HCT116 (cell line): ENCODE data around the gene DHRS2. TPM values are rescaled to one million over a fixed set of nuclear protein-coding genes. Genes with fewer than 3 reads are reported as not detected.

Source experiments
- ATAC-seq: fragments of 200-7000 bp; cut with Tn5 transposase; 2 replicates; pipeline ENCODE4 v1.9.1; 2020; ENCODE audit warnings: mild to moderate bottlenecking, moderate library complexity
- BruUV-seq: library from RNA; stranded (reverse); fragments of 400-500 nt; replicated peaks from 2 replicates; lab custom pipeline; 2021; lab: Mats Ljungman, UMichigan
- CTCF ChIA-PET: fragments of 300-600 bp; sonication (Branson Sonifier 250); formaldehyde crosslinking; loops from one replicate; lab custom pipeline; 2021; ENCODE audit warnings: antibody characterized with exemption; lab: Charles Lee
- POLR2A ChIA-PET: fragments of 300-600, 350-600 bp; sonication (Branson Sonifier 250); formaldehyde crosslinking; loops from one replicate; lab custom pipeline; 2021; ENCODE audit warnings: antibody characterized with exemption; lab: Charles Lee
- RAD21 ChIA-PET, 2 experiments: fragments of 300-600 bp; sonication (Branson Sonifier 250); formaldehyde crosslinking; loops; one replicate each; lab custom pipeline; 2023; ENCODE audit warnings: low total read pairs in 2 of 2; ENCODE audit not compliant: uncharacterized antibody in 2 of 2, unreplicated experiment in 2 of 2, low non-redundant PET in 1 of 2; lab: Charles Lee
- DNase-seq: peaks from one replicate; pipeline ENCODE4 v3.0.0-alpha.2; 2010; ENCODE audit warnings: low read depth, low spot score
- H2AFZ ChIP-seq: fragments of 200-600 bp; shearing (Covaris generic), sonication (generic); 2 replicates; pipeline ENCODE4 v1.6.1; 2017; ENCODE audit warnings: low read depth, mixed run types, mixed read lengths, antibody characterized with exemption, low read length; ENCODE audit not compliant: poor library complexity, severe bottlenecking
- H3K27ac ChIP-seq: 2 replicates; pipeline ENCODE4 v1.5.1; 2012; ENCODE audit warnings: low read depth, low read length
- H3K27me3 ChIP-seq: fragments of 200-600 bp; sonication (generic); 2 replicates; pipeline ENCODE4 v1.6.1; 2016; ENCODE audit warnings: mixed run types, low read length, mixed read lengths; ENCODE audit not compliant: insufficient read depth
- H3K36me3 ChIP-seq, 2 experiments: fragments of 200-500 bp in 1 of 2; fragments of 200-600 bp in 1 of 2; sonication (Bioruptor generic) in 1 of 2; sonication (generic) in 1 of 2; 2 replicates each; pipeline versions ENCODE4 v1.5.1 to v1.6.1; 2014 to 2016; ENCODE audit warnings: low read length in 2 of 2, inconsistent platforms in 1 of 2, mixed read lengths in 1 of 2, mixed run types in 1 of 2; ENCODE audit not compliant: insufficient read depth in 2 of 2, control insufficient read depth in 1 of 2
- H3K4me1 ChIP-seq, 2 experiments: fragments of 200-600 bp in 1 of 2; sonication (generic) in 1 of 2; 2 replicates each; pipeline versions ENCODE4 v1.5.1 to v1.6.1; 2012 to 2017; ENCODE audit warnings: low read length in 2 of 2, inconsistent platforms in 1 of 2, mild to moderate bottlenecking in 1 of 2, mixed read lengths in 1 of 2, mixed run types in 1 of 2, moderate library complexity in 1 of 2; ENCODE audit not compliant: insufficient read depth in 2 of 2, control insufficient read depth in 1 of 2
- H3K4me2 ChIP-seq: fragments of 200-600 bp; sonication (generic); 2 replicates; pipeline ENCODE4 v1.6.1; 2017; ENCODE audit warnings: mixed run types, low read length, mixed read lengths
- H3K4me3 ChIP-seq, 2 experiments: fragments of 200-600 bp in 1 of 2; sonication (generic) in 1 of 2; replicated peaks in 1 of 2; 2 replicates each; pipeline ENCODE4 v1.5.1; 2011 to 2016; ENCODE audit warnings: low read length in 2 of 2, control low read depth in 1 of 2, low read depth in 1 of 2, mild to moderate bottlenecking in 1 of 2, mixed read lengths in 1 of 2, mixed run types in 1 of 2
- H3K79me2 ChIP-seq: fragments of 200-600 bp; sonication (generic); 2 replicates; pipeline ENCODE4 v1.6.1; 2017; ENCODE audit warnings: mild to moderate bottlenecking, mixed run types, low read length, moderate library complexity, mixed read lengths; ENCODE audit not compliant: insufficient read depth
- H3K9ac ChIP-seq: fragments of 200-600 bp; sonication (generic); 2 replicates; pipeline ENCODE4 v1.6.1; 2016; ENCODE audit warnings: low read length, mixed read lengths
- H3K9me2 ChIP-seq: fragments of 200-600 bp; sonication (generic), shearing (Covaris generic); 2 replicates; pipeline ENCODE4 v1.6.1; 2017; ENCODE audit warnings: mixed run types, mild to moderate bottlenecking, moderate library complexity; ENCODE audit not compliant: insufficient read depth
- H3K9me3 ChIP-seq, 2 experiments: fragments of 200-500 bp in 1 of 2; fragments of 200-600 bp in 1 of 2; sonication (Bioruptor generic) in 1 of 2; sonication (generic) in 1 of 2; 2 replicates each; pipeline ENCODE4 v1.6.1; 2014 to 2017; ENCODE audit warnings: low read length in 2 of 2, mixed read lengths in 2 of 2, inconsistent platforms in 1 of 2, low read depth in 1 of 2, mild to moderate bottlenecking in 1 of 2, mixed run types in 1 of 2, moderate library complexity in 1 of 2; ENCODE audit not compliant: control insufficient read depth in 1 of 2, insufficient read depth in 1 of 2
- H4K20me1 ChIP-seq: fragments of 200-600 bp; sonication (generic), shearing (Covaris generic); 2 replicates; pipeline ENCODE4 v1.6.1; 2017; ENCODE audit warnings: mixed run types, mild to moderate bottlenecking, moderate library complexity; ENCODE audit not compliant: insufficient read depth
- EGR1 ChIP-seq: IDR thresholded peaks from 2 replicates; pipeline ENCODE4 v1.6.1; 2012; ENCODE audit warnings: low read depth
- EZH2 ChIP-seq: fragments of 200-600 bp; sonication (generic); IDR thresholded peaks from 2 replicates; pipeline ENCODE4 v1.6.1; 2017; ENCODE audit warnings: antibody characterized with exemption, mixed run types
- POLR2A ChIP-seq: IDR thresholded peaks from 2 replicates; pipeline ENCODE4 v1.7.0; 2011; ENCODE audit warnings: borderline replicate concordance; ENCODE audit not compliant: insufficient read depth, insufficient read length; ENCODE audit errors: extremely low read depth
- ZFX ChIP-seq: fragments of 450-650 bp; IDR thresholded peaks from 2 replicates; pipeline ENCODE4 v1.6.1; 2017
- intact Hi-C: fragments of 100-400 bp; cut with micrococcal nuclease; formaldehyde crosslinking; loops from 2 replicates; pipeline ENCODE4 v1.10.0; 2022
- total RNA-seq: library from RNA; stranded (reverse); gene quantifications from one replicate; pipeline ENCODE4 v1.2.1, GENCODE V29; 2021; ENCODE audit not compliant: unreplicated experiment
- TF ChIP-seq, protein P1 (sequence below), 3 experiments: fragments of 200-600 bp in 1 of 3; sonication (generic) in 1 of 3; IDR thresholded peaks in 2 of 3; conservative IDR thresholded peaks in 1 of 3; 2 replicates each; pipeline ENCODE4 v1.5.1; 2012 to 2017; ENCODE audit warnings: low read depth in 2 of 3, low read length in 2 of 3, antibody characterized with exemption in 1 of 3, borderline replicate concordance in 1 of 3, control low read depth in 1 of 3, mild to moderate bottlenecking in 1 of 3, mixed read lengths in 1 of 3, mixed run types in 1 of 3, moderate library complexity in 1 of 3; ENCODE audit not compliant: insufficient read depth in 1 of 3
- TF ChIP-seq, protein P2 (sequence below): IDR thresholded peaks from 2 replicates; pipeline ENCODE4 v1.6.1; 2012
- TF ChIP-seq, protein P3 (sequence below): IDR thresholded peaks from 2 replicates; pipeline ENCODE4 v1.6.1; 2012; ENCODE audit warnings: low read depth

The DHRS2 gene
- total RNA-seq, 1 experiment from 2014 or later = 10.0 TPM

DNA sequence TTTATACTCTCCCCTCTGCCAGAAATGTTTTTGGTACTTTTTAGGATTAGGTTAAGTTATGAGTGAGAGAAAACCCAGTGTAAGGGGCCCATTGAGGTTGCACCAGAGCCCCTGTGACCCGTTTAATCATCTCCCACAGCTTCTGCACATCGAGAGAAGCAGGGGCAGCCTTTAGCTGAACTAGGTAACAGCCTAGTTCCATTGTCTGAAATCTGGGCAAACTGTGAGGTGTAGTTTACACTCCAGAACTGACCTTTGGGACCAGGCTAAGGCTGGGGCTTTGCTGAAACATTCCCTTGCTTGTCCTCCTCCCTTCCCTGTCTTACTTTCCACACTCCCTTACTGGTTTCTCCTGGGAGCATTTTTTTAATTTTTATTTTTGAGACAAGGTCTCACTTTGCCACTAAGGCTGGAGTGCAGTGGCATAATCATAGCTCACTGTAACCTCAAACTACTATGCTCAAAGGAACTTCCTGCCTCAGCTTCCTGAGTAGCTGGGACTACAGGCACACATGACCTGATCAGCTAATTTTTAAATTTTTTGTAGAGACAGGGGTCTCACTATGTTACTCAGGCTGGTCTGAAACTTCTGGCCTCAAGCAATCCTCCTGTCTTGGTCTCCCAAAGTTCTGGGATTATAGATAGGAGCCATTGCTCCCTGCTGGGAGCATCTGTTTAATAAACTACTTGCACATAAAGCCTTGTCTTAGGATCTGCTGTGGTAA is 25.9 kb upstream of the DHRS2 start:
- no peaks in the 10 kb centered on the region for H4K20me1 ChIP-seq
- ATAC-seq (no peak), DNase-seq (no peak)
- CTCF ChIA-PET = no interaction called here
- RAD21 ChIA-PET = no interaction called here
- no peak overlapping the region for H3K9ac ChIP-seq
- H3K4me1 ChIP-seq = no peaks in the 10 kb centered on the region
- H3K27ac ChIP-seq = no peak overlapping the region
- TF ChIP-seq, protein P1, sequence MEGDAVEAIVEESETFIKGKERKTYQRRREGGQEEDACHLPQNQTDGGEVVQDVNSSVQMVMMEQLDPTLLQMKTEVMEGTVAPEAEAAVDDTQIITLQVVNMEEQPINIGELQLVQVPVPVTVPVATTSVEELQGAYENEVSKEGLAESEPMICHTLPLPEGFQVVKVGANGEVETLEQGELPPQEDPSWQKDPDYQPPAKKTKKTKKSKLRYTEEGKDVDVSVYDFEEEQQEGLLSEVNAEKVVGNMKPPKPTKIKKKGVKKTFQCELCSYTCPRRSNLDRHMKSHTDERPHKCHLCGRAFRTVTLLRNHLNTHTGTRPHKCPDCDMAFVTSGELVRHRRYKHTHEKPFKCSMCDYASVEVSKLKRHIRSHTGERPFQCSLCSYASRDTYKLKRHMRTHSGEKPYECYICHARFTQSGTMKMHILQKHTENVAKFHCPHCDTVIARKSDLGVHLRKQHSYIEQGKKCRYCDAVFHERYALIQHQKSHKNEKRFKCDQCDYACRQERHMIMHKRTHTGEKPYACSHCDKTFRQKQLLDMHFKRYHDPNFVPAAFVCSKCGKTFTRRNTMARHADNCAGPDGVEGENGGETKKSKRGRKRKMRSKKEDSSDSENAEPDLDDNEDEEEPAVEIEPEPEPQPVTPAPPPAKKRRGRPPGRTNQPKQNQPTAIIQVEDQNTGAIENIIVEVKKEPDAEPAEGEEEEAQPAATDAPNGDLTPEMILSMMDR (IDR thresholded peaks at IDR 0.05 in 2 of 3, conservative IDR thresholded peaks at IDR 0.05 in 1 of 3; ENCODE audit: borderline replicate concordance in 1 of 3, insufficient read depth in 1 of 3, low read depth in 2 of 3, low read length in 2 of 3) = no peak
- TF ChIP-seq, protein P2, sequence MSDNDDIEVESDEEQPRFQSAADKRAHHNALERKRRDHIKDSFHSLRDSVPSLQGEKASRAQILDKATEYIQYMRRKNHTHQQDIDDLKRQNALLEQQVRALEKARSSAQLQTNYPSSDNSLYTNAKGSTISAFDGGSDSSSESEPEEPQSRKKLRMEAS = no peak
- TF ChIP-seq POLR2A (no peak), EZH2 (no peak), EGR1 (no peak), ZFX (no peak)
- TF ChIP-seq, protein P3, sequence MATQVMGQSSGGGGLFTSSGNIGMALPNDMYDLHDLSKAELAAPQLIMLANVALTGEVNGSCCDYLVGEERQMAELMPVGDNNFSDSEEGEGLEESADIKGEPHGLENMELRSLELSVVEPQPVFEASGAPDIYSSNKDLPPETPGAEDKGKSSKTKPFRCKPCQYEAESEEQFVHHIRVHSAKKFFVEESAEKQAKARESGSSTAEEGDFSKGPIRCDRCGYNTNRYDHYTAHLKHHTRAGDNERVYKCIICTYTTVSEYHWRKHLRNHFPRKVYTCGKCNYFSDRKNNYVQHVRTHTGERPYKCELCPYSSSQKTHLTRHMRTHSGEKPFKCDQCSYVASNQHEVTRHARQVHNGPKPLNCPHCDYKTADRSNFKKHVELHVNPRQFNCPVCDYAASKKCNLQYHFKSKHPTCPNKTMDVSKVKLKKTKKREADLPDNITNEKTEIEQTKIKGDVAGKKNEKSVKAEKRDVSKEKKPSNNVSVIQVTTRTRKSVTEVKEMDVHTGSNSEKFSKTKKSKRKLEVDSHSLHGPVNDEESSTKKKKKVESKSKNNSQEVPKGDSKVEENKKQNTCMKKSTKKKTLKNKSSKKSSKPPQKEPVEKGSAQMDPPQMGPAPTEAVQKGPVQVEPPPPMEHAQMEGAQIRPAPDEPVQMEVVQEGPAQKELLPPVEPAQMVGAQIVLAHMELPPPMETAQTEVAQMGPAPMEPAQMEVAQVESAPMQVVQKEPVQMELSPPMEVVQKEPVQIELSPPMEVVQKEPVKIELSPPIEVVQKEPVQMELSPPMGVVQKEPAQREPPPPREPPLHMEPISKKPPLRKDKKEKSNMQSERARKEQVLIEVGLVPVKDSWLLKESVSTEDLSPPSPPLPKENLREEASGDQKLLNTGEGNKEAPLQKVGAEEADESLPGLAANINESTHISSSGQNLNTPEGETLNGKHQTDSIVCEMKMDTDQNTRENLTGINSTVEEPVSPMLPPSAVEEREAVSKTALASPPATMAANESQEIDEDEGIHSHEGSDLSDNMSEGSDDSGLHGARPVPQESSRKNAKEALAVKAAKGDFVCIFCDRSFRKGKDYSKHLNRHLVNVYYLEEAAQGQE = no peak
- no peak overlapping the region for H2AFZ ChIP-seq
- intact Hi-C loops = no loop called here
- H3K4me3 ChIP-seq = no peak overlapping the region
- no peaks in the 10 kb centered on the region for H3K9me3 ChIP-seq
- POLR2A ChIA-PET = no interaction called here
- no peaks in the 10 kb centered on the region for H3K27me3 ChIP-seq
- no peaks in the 10 kb centered on the region for H3K36me3 ChIP-seq
- no peak overlapping the region for H3K4me2 ChIP-seq
- H3K9me2 ChIP-seq = no peaks in the 10 kb centered on the region
- BruUV-seq = no TSS peak
- no peaks in the 10 kb centered on the region for H3K79me2 ChIP-seq
